Measurements from ENCODE around the gene PDCD7.

- TF ChIP-seq POLR2A (IDR thresholded peaks at IDR 0.05), result no peak
- TF ChIP-seq, protein P1, sequence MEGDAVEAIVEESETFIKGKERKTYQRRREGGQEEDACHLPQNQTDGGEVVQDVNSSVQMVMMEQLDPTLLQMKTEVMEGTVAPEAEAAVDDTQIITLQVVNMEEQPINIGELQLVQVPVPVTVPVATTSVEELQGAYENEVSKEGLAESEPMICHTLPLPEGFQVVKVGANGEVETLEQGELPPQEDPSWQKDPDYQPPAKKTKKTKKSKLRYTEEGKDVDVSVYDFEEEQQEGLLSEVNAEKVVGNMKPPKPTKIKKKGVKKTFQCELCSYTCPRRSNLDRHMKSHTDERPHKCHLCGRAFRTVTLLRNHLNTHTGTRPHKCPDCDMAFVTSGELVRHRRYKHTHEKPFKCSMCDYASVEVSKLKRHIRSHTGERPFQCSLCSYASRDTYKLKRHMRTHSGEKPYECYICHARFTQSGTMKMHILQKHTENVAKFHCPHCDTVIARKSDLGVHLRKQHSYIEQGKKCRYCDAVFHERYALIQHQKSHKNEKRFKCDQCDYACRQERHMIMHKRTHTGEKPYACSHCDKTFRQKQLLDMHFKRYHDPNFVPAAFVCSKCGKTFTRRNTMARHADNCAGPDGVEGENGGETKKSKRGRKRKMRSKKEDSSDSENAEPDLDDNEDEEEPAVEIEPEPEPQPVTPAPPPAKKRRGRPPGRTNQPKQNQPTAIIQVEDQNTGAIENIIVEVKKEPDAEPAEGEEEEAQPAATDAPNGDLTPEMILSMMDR (IDR thresholded peaks at IDR 0.05), result no peak
- no peak for TF ChIP-seq EP300 (IDR thresholded peaks at IDR 0.05)
Measured at GRCh38 chr15:65176056-65176455, 42.4 kb upstream of the PDCD7 start.
